ENCODE results near the gene EEF1E1. TPM values are rescaled to one million over a fixed set of nuclear protein-coding genes. Genes with fewer than 3 reads are reported as not detected.

Gene EEF1E1
- polyA plus RNA-seq, 3 donors = 14.6 to 42.2 (median 26.2) TPM

- DNase-seq = no peak
- no peak overlapping the region for H3K4me3 Mint-ChIP-seq
- no peak overlapping the region for H3K4me3 ChIP-seq (replicated peaks in 1 of 3; ENCODE audit: low read depth in 2 of 3, low read length in 3 of 3)
- TF ChIP-seq CTCF (IDR thresholded peaks at IDR 0.05) = no peak
- no peaks in the 10 kb centered on the region for H3K4me1 ChIP-seq (ENCODE audit: control insufficient read depth in 1 of 2, insufficient read depth in 2 of 2, low read length in 2 of 2)
- peaks cover 1% of the 10 kb centered on the region for H3K4me1 Mint-ChIP-seq
- intact Hi-C loops (cut with micrococcal nuclease) = no loop called here
- no peaks in the 10 kb centered on the region for H3K79me2 ChIP-seq (ENCODE audit: insufficient read depth, low read length)
- no peaks in the 10 kb centered on the region for H3K9me3 ChIP-seq (replicated peaks in 1 of 2; ENCODE audit: control insufficient read depth in 1 of 2, insufficient read depth in 1 of 2, low read length in 2 of 2)
- H3K4me2 ChIP-seq (replicated peaks; ENCODE audit: extremely low read depth, low read length, poor library complexity, severe bottlenecking) = no peak overlapping the region
- H3K9ac ChIP-seq (ENCODE audit: insufficient read depth, low read length, poor library complexity, severe bottlenecking) = no peak overlapping the region
- peaks cover 2 to 9% (median 3%) of the 10 kb centered on the region in 3 donors for H3K27me3 Mint-ChIP-seq (ENCODE audit: low read depth in 3 of 3)
- WGBS (ENCODE audit: insufficient coverage) = no CpG with 5 or more reads among the region's 4 CpGs
- H4K20me1 ChIP-seq (ENCODE audit: insufficient read depth, low read length) = no peaks in the 10 kb centered on the region
- peaks cover 0 to 17% (median 5%) of the 10 kb centered on the region in 7 donors for H3K9me3 Mint-ChIP-seq
- H3K36me3 Mint-ChIP-seq = no peaks in the 10 kb centered on the region
- H3K27me3 ChIP-seq (ENCODE audit: control insufficient read depth in 2 of 2, insufficient read depth in 2 of 2, low read length in 2 of 2) = no peaks in the 10 kb centered on the region
- no peak overlapping the region for H2AFZ ChIP-seq (ENCODE audit: insufficient read depth, low read depth, low read length, poor library complexity, severe bottlenecking)
- no peaks in the 10 kb centered on the region for H3K36me3 ChIP-seq (replicated peaks in 1 of 2; ENCODE audit: control insufficient read depth in 1 of 2, insufficient read depth in 2 of 2, low read length in 2 of 2)
- H3K27ac Mint-ChIP-seq = no peak overlapping the region
- no peak overlapping the region for H3K27ac ChIP-seq (ENCODE audit: low read depth in 1 of 2, low read length in 2 of 2)
Observed at GRCh38 chr6:8114956-8115355, 12.6 kb upstream of the EEF1E1 start.

DNA sequence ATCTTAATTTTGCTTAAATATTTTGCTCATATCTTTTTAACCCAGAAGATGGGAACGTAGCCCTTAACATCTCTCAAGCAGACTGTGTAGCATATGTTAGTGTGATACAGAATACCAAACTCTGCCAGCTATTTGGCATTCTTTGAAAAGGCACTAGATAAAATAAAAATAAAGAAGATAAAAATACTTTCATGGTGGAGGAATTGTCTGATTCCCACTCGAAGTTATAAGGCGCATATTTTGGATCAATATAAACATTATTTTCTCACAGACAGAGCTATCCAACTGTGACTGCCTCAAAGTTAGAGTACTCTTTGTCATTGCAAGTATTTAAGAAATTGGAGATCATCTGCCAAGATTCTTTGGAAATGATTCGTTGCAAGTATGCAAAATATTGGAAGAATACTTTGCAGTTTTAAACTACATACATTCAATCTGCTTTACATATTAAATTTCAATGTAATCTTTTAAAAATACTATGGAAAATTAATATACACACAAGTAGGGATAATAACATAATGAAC, 10.8 kb upstream of the EEF1E1 start:
- Mint-ChIP-seq H3K4me3 (no peak overlapping the region), H3K27me3 (ENCODE audit: low read depth in 3 of 3) (peaks cover 2 to 9% (median 6%) of the 10 kb centered on the region in 3 donors), H3K27ac (no peak overlapping the region), H3K9me3 (peaks cover 0 to 10% (median 4%) of the 10 kb centered on the region in 7 donors), H3K36me3 (no peaks in the 10 kb centered on the region), H3K4me1 (peaks cover 3% of the 10 kb centered on the region)
- no peak for DNase-seq
- no peaks in the 10 kb centered on the region for H3K27me3 ChIP-seq (ENCODE audit: control insufficient read depth in 2 of 2, insufficient read depth in 2 of 2, low read length in 2 of 2)
- H3K9me3 ChIP-seq (replicated peaks in 1 of 2; ENCODE audit: control insufficient read depth in 1 of 2, insufficient read depth in 1 of 2, low read length in 2 of 2) = no peaks in the 10 kb centered on the region
- no peaks in the 10 kb centered on the region for H3K79me2 ChIP-seq (ENCODE audit: insufficient read depth, low read length)
- H3K36me3 ChIP-seq (replicated peaks in 1 of 2; ENCODE audit: control insufficient read depth in 1 of 2, insufficient read depth in 2 of 2, low read length in 2 of 2) = no peaks in the 10 kb centered on the region
- H3K27ac ChIP-seq (ENCODE audit: low read depth in 1 of 2, low read length in 2 of 2) = no peak overlapping the region
- no CpG with 5 or more reads among the region's 4 CpGs for WGBS (ENCODE audit: insufficient coverage)
- no peak overlapping the region for H3K4me2 ChIP-seq (replicated peaks; ENCODE audit: extremely low read depth, low read length, poor library complexity, severe bottlenecking)
- no peak overlapping the region for H3K9ac ChIP-seq (ENCODE audit: insufficient read depth, low read length, poor library complexity, severe bottlenecking)
- H2AFZ ChIP-seq (ENCODE audit: insufficient read depth, low read depth, low read length, poor library complexity, severe bottlenecking) = no peak overlapping the region
- no peaks in the 10 kb centered on the region for H4K20me1 ChIP-seq (ENCODE audit: insufficient read depth, low read length)
- no peak for TF ChIP-seq CTCF (IDR thresholded peaks at IDR 0.05)
- H3K4me3 ChIP-seq (replicated peaks in 1 of 3; ENCODE audit: low read depth in 2 of 3, low read length in 3 of 3) = no peak overlapping the region
- intact Hi-C loops (cut with micrococcal nuclease) = no loop called here
- H3K4me1 ChIP-seq (ENCODE audit: control insufficient read depth in 1 of 2, insufficient read depth in 2 of 2, low read length in 2 of 2) = no peaks in the 10 kb centered on the region
